ENCODE measurements around the gene MRPL49.
"Not testable (repeated sequence)": the region's sequence is repeated elsewhere in the genome, so short reads cannot be mapped to it uniquely, and the experiment has no call there.

Gene MRPL49

GRCh38 chr11:65134952-65135632 lies 13.0 kb downstream of the MRPL49 start:
- DNase-seq, result peak; percentile 84

- DNase-seq, result no peak
Measured at GRCh38 chr11:65135633-65136145, 13.6 kb downstream of the MRPL49 start.

GRCh38 chr11:65136515-65137096 lies 14.5 kb downstream of the MRPL49 start:
- DNase-seq, result no peak

DNA sequence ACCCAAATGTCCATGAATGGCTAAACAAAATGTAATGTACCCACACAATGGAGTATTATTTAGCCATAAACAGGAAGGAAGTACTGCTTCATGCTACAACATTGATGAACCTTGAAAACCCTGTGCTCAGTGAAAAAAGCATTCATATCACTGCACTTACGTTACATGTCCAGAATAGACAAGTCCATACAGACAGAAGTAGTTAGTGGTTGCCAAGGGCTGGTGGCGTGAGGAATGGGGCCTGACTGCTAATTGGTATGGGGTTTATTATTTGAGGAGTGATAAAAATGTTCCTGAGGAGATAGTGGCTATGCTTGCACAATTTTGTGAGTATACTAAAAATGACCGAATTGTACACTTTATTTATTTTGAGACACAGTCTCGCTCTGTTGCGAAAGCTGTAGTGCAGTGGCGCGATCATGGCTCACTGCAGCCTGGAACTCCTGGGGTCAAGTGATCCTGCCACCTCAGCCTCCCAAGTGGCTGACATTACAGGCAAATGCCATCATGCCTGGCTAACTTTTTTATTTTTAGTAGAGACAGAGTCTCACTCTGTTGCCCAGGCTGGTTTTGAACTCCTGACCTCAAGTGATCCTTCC lies 19.9 kb downstream of the MRPL49 start:
- no peak for DNase-seq

GRCh38 chr11:65147352-65148075 lies 25.4 kb downstream of the MRPL49 start:
- no peak for DNase-seq

DNA sequence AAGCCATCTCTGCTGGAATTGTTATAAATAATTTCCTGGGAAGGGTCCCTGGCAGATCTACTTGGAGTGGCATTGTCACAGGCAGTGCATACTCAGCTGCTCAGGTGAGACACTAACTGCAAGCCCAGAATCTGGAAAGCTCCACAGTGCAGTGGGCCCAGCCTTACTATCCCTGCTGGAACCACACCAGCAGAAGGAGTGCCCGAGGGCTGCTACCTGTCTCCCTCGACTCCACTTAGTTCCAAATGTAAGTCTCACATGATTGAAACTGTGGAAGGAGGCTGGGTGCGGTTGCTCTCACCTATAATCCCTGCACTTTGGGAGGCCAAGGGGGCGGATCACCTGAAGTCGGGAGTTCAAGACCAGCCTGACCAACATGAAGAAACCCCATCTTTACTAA lies 26.5 kb downstream of the MRPL49 start:
- DNase-seq, result no peak

GRCh38 chr11:65150131-65150508 lies 28.0 kb downstream of the MRPL49 start:
- DNase-seq, result not testable (repeated sequence)

GRCh38 chr11:65150509-65151299 lies 28.6 kb downstream of the MRPL49 start:
- DNase-seq, result no peak

GRCh38 chr11:65151331-65151899 lies 29.3 kb downstream of the MRPL49 start:
- no peak for DNase-seq

DNA sequence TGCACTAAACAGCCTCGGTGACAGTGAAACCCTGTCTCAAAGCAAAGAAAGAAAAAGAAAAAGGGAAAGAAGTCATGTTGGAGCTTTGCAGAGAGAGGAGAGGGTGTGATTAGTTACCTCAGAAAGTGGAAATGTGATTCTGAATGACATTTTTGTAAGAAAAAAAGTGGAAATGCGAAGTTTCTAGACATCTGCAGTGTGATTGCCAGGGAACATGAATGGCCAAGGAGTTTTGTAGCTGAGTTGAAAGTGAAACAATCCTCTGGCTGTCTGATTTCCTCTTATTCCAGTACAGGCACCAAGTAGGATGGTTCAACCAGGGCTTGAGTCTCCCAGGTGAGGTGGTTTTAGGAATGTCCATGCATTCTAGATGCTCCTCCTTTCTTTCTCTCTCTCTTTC lies 30.0 kb downstream of the MRPL49 start:
- DNase-seq, result no peak

- no peak for DNase-seq
Measured at GRCh38 chr11:65156256-65156655, 34.1 kb downstream of the MRPL49 start.

DNA sequence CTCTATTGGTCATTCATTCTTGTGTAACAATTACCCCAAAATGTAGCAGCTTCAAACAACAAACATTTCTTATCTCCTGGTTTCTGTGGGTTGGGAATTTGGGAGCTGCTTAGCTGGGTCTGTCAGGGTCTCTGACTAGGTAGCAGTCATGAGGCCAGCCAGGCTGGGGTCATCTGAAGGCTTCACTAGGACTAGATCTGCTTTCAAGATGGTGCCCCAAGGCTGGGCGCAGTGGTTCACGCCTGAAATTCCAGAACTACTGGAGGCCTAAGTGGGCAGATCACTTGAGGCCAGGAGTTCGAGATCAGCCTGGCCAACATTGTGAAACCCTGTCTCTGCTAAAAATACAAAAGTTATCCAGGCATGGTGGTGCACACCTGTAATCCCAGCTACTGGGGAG lies 34.8 kb downstream of the MRPL49 start:
- no peak for DNase-seq

GRCh38 chr11:65157336-65157735 lies 35.2 kb downstream of the MRPL49 start:
- no peak for DNase-seq

GRCh38 chr11:65159012-65159411 lies 36.9 kb downstream of the MRPL49 start:
- no peak for DNase-seq

DNA sequence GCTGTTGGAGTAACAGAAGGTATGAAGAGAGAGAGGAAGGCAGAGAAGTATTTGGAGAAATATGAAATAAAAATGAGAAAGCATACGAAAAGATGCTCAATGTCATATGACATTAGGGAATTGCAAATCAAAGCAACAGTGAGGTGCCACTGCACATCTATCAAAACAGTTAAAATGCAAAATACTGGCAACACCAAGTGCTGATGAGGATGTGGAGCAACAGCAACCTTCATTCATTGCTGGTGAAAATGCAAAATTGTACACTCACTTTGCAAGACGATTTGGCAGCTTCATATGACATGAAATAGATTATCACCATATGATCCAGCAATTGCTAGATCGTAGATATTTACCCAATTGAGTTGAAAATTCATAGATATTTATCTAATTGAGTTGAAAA lies 38.5 kb downstream of the MRPL49 start:
- DNase-seq, result no peak

GRCh38 chr11:65163684-65164083 lies 41.6 kb downstream of the MRPL49 start:
- DNase-seq, result no peak

DNA sequence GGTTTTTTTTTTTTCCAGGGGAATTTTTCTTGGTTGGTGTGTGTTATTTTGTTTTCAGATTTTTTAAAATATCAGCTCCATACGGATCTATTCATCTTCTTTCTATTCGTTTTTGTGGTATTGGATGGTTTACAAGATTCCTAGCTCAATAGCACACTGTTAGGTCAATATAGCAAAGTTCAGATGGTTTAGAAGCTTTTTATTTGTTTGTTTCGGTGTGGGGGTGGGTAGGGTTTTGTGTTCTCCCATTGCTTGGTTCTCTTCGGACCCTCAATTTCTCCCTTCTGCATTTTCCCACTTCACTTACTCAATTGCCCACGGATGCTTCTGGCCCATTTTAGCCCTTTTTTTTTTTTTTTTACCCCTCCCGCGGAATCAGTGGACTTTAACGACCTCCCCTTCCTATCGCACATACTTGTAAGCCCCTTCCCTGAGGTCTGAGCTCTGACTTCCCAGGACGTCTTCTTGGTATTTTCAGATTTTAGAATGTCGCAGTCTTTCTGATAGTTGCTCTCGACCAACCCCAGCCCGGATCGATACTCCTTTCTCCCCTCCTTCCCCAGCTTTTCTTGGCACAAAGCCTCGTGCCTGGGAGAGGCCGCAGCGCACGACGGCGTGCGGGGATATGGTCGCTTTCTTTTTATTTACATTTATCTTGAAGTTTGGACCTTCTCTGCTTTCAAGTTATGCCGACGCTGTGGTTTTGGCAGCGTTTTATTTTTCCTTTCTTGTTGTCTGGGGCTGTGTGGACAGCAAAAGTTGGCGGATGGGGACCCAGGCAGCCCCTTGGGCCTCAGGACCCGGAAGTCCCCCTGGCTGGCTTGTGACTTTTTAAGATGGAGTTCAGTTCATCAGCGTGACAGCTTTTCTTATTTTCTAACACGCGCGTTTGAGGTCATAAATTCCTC lies 43.5 kb downstream of the MRPL49 start:
- DNase-seq, result no peak

GRCh38 chr11:65166893-65167292 lies 44.8 kb downstream of the MRPL49 start:
- DNase-seq, result no peak

GRCh38 chr11:65167656-65168055 lies 45.5 kb downstream of the MRPL49 start:
- DNase-seq, result no peak

GRCh38 chr11:65169164-65169641 lies 47.1 kb downstream of the MRPL49 start:
- DNase-seq, result no peak

- DNase-seq, result no peak
Measured at GRCh38 chr11:65170058-65170534, 48.0 kb downstream of the MRPL49 start, which contains the start of gene SPDYC. TSS of gene SPDYC (plus strand) at chr11:65170233. CDS start at chr11:65171358, 1,125 bp downstream.
